ENCODE data around the gene ATG9B. TPM values are rescaled to one million over a fixed set of nuclear protein-coding genes. Genes with fewer than 3 reads are reported as not detected.
A peak's percentile ranks its signal among the peaks of the same experiment; 100 is the strongest.
"Not testable (repeated sequence)": the region's sequence is repeated elsewhere in the genome, so short reads cannot be mapped to it uniquely, and the experiment has no call there.

The ATG9B gene
- total RNA-seq, 1 donor from 2014 or later, result 11.8 TPM

DNA sequence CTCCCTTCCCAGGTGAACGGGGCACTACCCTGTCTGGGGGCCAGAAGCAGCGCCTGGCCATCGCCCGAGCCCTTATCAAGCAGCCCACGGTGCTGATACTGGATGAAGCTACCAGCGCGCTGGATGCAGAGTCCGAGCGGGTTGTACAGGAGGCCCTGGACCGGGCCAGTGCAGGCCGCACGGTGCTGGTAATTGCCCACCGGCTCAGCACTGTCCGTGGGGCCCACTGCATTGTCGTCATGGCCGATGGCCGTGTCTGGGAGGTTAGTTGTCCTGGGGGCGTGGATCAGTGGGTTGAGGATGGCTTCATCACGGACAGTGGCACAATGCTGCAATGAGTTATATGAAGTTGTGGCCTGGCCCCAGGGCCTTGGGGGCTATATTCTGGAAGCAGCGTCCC, 19.7 kb upstream of the ATG9B start:
- Mint-ChIP-seq H3K36me3 (peaks cover 10% of the 10 kb centered on the region), H3K9me3 (no peaks in the 10 kb centered on the region), H3K27me3 (ENCODE audit: low read depth) (peaks cover 2% of the 10 kb centered on the region), H3K27ac (no peak overlapping the region), H3K4me3 (no peak overlapping the region), H3K4me1 (peaks cover 22% of the 10 kb centered on the region)
- TF ChIP-seq, protein P1, sequence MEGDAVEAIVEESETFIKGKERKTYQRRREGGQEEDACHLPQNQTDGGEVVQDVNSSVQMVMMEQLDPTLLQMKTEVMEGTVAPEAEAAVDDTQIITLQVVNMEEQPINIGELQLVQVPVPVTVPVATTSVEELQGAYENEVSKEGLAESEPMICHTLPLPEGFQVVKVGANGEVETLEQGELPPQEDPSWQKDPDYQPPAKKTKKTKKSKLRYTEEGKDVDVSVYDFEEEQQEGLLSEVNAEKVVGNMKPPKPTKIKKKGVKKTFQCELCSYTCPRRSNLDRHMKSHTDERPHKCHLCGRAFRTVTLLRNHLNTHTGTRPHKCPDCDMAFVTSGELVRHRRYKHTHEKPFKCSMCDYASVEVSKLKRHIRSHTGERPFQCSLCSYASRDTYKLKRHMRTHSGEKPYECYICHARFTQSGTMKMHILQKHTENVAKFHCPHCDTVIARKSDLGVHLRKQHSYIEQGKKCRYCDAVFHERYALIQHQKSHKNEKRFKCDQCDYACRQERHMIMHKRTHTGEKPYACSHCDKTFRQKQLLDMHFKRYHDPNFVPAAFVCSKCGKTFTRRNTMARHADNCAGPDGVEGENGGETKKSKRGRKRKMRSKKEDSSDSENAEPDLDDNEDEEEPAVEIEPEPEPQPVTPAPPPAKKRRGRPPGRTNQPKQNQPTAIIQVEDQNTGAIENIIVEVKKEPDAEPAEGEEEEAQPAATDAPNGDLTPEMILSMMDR (IDR thresholded peaks at IDR 0.05; ENCODE audit: unreplicated experiment), result no peak
- DNase-seq (ENCODE audit: low spot score in 2 of 2, unreplicated experiment in 2 of 2), result no peak

DNA sequence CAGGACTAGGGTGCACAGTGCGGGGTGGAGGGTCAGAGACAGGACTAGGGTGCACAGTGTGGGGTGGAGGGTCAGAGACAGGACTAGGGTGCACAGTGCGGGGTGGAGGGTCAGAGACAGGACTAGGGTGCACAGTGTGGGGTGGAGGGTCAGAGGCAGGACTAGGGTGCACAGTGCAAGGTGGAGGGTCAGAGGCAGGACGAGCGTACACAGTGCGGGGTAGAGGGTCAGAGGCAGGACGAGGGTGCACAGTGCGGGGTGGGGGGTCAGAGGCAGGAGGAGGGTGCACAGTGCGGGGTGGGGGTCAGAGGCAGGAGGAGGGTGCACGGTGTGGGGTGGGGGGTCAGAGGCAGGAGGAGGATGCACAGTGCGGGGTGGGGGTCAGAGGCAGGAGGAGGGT, 19.2 kb upstream of the ATG9B start:
- H3K4me3 Mint-ChIP-seq; H3K27me3 Mint-ChIP-seq (ENCODE audit: low read depth); DNase-seq (ENCODE audit: low spot score in 2 of 2, unreplicated experiment in 2 of 2); H3K9me3 Mint-ChIP-seq; H3K27ac Mint-ChIP-seq; H3K36me3 Mint-ChIP-seq: not testable (repeated sequence)
- peaks cover 26% of the 10 kb centered on the region for H3K4me1 Mint-ChIP-seq

DNA sequence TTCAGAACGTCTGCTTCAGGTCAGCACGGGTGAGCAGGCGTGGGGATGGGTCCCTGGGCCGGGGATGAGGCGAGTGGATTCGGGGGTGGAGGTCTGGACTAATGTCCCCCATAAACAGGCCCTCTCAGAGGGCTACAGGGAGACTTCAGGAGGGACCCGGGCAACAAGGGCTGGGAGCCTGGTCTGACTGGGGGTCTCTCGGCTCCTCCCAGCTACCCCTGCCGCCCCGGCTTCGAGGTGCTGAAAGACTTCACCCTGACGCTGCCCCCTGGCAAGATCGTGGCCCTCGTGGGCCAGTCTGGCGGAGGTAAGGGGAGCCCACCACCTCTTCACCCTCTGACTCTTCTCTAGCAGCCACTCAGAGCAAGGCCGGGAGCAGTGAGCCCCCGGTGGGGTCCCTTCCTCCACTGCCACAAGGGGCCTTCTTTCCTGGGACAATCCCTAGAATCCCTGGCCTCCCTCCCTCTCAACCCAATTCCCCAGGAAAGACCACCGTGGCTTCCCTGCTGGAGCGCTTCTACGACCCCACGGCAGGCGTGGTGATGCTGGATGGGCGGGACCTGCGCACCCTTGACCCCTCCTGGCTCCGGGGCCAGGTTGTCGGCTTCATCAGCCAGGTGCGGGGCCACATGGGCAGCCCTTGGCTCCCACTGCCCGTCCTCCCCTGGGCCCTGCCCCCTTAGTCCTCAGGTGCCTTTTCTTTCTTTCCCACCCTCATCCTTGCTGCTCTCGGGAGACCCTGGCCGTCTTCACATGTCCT, 16.5 kb upstream of the ATG9B start:
- H3K27ac Mint-ChIP-seq, result peak overlapping the region; percentile 21
- TF ChIP-seq, protein P1 (IDR thresholded peaks at IDR 0.05; ENCODE audit: unreplicated experiment), result no peak
- H3K27me3 Mint-ChIP-seq (ENCODE audit: low read depth), result no peaks in the 10 kb centered on the region
- peaks cover 15% of the 10 kb centered on the region for H3K36me3 Mint-ChIP-seq
- H3K4me3 Mint-ChIP-seq, result no peak overlapping the region
- H3K4me1 Mint-ChIP-seq, result peaks cover 17% of the 10 kb centered on the region
- H3K9me3 Mint-ChIP-seq, result no peaks in the 10 kb centered on the region
- DNase-seq (ENCODE audit: low spot score in 2 of 2, unreplicated experiment in 2 of 2), result no peak

DNA sequence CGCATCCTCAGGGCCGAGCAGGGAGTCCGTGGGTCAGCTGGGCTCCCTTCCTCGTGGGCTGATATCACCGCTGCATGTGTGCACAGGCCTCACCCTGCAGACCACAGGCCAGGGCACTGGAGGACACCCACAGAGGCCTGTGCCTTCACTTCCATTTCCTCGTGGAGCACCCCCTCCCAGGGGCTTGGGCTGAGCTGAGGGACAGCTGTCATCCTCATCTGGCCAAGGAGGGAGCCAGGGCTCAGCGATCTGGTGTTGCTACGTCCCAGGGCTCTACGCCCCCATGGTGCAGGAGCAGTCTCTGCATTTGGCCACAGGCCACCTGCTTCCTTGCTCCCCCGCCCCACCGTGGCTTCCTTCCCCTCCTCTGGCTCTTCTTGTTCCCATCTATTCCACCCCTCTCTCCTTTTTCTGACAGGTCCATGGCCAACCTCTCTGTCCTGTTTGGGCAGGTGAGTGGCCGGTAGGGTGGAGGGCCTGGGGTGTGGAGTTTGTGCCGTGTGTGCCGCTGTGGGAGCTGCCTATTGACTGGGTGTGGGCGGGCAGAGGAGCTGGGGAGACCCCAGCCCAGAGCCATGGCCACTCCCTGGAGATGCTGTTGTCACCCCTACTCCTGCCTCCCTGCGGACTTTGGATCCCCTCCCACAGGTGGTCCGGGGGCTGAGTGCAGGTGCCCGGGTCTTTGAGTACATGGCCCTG, 15.7 kb upstream of the ATG9B start:
- Mint-ChIP-seq H3K9me3 (no peaks in the 10 kb centered on the region), H3K27me3 (ENCODE audit: low read depth) (no peaks in the 10 kb centered on the region), H3K36me3 (peaks cover 15% of the 10 kb centered on the region), H3K4me1 (peaks cover 17% of the 10 kb centered on the region), H3K27ac (peak overlapping the region; percentile 89), H3K4me3 (no peak overlapping the region)
- TF ChIP-seq, protein P1 (IDR thresholded peaks at IDR 0.05; ENCODE audit: unreplicated experiment), result no peak
- DNase-seq (ENCODE audit: low spot score in 2 of 2, unreplicated experiment in 2 of 2), result no peak

DNA sequence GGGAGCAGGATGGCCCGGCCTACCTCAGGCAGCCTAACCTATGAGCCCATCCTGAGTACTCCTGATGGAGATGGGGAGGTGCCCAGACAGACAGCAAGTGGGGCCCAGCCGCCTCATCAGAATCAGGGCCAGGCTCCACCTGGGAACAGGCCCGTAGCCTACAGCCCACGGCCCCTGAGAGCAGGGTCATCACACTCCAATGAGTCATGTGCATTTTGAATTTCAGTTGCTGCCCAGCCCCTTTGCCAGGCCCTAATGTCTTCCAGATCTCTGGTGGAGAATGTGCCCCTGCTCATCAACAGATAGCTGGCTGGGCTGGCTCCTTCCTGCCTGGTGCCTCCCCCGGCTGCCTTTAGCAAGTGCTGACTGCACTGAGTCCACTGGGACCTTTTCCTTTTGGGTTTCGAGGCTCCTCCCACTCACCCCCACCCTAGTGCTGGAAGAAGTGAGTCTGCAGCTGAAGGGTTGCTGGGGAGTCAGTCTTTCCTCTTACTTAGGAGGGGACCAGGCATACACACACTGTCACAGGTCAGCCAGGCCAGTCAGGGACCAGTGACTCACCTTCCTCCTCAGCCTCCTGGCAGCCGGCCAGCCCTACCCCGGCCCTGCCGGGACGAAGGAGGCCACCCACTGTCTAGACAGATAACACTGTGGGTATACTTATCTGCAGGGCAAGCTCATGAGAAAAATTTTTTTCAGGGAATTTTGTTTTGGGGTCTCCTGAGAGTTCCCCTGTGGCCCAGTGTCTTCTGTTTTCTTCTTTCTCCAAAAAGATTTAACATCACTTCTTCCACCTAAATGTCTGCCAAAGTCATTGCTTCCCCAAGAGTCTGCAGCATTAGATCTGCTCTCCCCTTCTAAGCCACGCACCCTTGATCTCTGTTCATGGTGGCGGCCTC, 14.9 kb upstream of the ATG9B start:
- TF ChIP-seq, protein P1 (IDR thresholded peaks at IDR 0.05; ENCODE audit: unreplicated experiment), result no peak
- Mint-ChIP-seq H3K27me3 (ENCODE audit: low read depth) (no peaks in the 10 kb centered on the region), H3K4me1 (peaks cover 17% of the 10 kb centered on the region), H3K9me3 (no peaks in the 10 kb centered on the region), H3K36me3 (peaks cover 13% of the 10 kb centered on the region), H3K27ac (peak overlapping the region; percentile 89), H3K4me3 (no peak overlapping the region)
- peak in 1 of 2 experiments; percentile 67 for DNase-seq (ENCODE audit: low spot score in 2 of 2, unreplicated experiment in 2 of 2)

Measured in mesothelial cell of epicardium (in vitro differentiated cells).